Posterior cingulate gyrus (tissue), 11 donors: ENCODE results near the gene KIAA1958.

Source experiments
- DNase-seq, 10 donors: peaks; one replicate each; pipeline versions ENCODE4 v3.0.0 to v3.0.0-alpha.2; 2020 to 2021; ENCODE audit warnings: mixed read lengths in 3 of 10
- intact Hi-C: fragments of 100-400 bp; cut with DNase I; formaldehyde crosslinking; loops from one replicate; pipeline ENCODE4 v1.15.1; 2023

The KIAA1958 gene

GRCh38 chr9:112552229-112553056, 65.8 kb downstream of the KIAA1958 start:
- intact Hi-C loops: no loop called here
- no peak for DNase-seq

- intact Hi-C loops: no loop called here
- DNase-seq: no peak
Measured at GRCh38 chr9:112553256-112553826, 66.7 kb downstream of the KIAA1958 start.

GRCh38 chr9:112554516-112554915, 67.9 kb downstream of the KIAA1958 start:
- no peak for DNase-seq
- intact Hi-C loops: no loop called here

- no peak for DNase-seq
- intact Hi-C loops: no loop called here
Measured at GRCh38 chr9:112555101-112555643, 68.5 kb downstream of the KIAA1958 start.

GRCh38 chr9:112555844-112556482, 69.3 kb downstream of the KIAA1958 start:
- intact Hi-C loops: no loop called here
- DNase-seq: no peak

- intact Hi-C loops: no loop called here
- no peak for DNase-seq
Measured at GRCh38 chr9:112556497-112557442, 70.1 kb downstream of the KIAA1958 start.

GRCh38 chr9:112558476-112558875, 71.8 kb downstream of the KIAA1958 start:
- intact Hi-C loops: no loop called here
- DNase-seq: no peak

- no peak for DNase-seq
- intact Hi-C loops: no loop called here
Measured at GRCh38 chr9:112558978-112559377, 72.4 kb downstream of the KIAA1958 start.

- DNase-seq: no peak
- intact Hi-C loops: no loop called here
Measured at GRCh38 chr9:112559629-112560413, 73.2 kb downstream of the KIAA1958 start.

- intact Hi-C loops: no loop called here
- DNase-seq: no peak
Measured at GRCh38 chr9:112562235-112562958, 75.8 kb downstream of the KIAA1958 start.

GRCh38 chr9:112569186-112569585, 82.6 kb downstream of the KIAA1958 start:
- no peak for DNase-seq
- intact Hi-C loops: no loop called here

GRCh38 chr9:112570671-112571167, 84.1 kb downstream of the KIAA1958 start:
- DNase-seq: peak; percentile 36 to 92 (median 58)
- intact Hi-C loops: loop anchor here (5.0 kb wide), 1 partner anchor 83 kb away; the partner anchor contains the start of gene KIAA1958

- no peak for DNase-seq
- intact Hi-C loops: loop anchor here (5.0 kb wide), 1 partner anchor 84 kb away; the partner anchor contains the start of gene KIAA1958
Measured at GRCh38 chr9:112571624-112572355, 85.2 kb downstream of the KIAA1958 start.

GRCh38 chr9:112572416-112572815, 85.8 kb downstream of the KIAA1958 start:
- intact Hi-C loops: loop anchor here (5.0 kb wide), 1 partner anchor 85 kb away; the partner anchor contains the start of gene KIAA1958

GRCh38 chr9:112574008-112574407, 87.4 kb downstream of the KIAA1958 start:
- intact Hi-C loops: loop anchor here (5.0 kb wide), 1 partner anchor 87 kb away; the partner anchor contains the start of gene KIAA1958

More at GRCh38 chr9:112572416-112572815, 85.8 kb downstream of the KIAA1958 start:
- no peak for DNase-seq

GRCh38 chr9:112575107-112575506, 88.5 kb downstream of the KIAA1958 start:
- intact Hi-C loops: no loop called here
- DNase-seq: no peak

More at GRCh38 chr9:112574008-112574407, 87.4 kb downstream of the KIAA1958 start:
- DNase-seq: no peak

GRCh38 chr9:112581469-112582176, 95.0 kb downstream of the KIAA1958 start:
- intact Hi-C loops: no loop called here
- no peak for DNase-seq
